HG02938 (cell line): Measurements from ENCODE around the gene PLPPR1.
"Not testable (repeated sequence)": the region's sequence is repeated elsewhere in the genome, so short reads cannot be mapped to it uniquely, and the experiment has no call there.

Source experiments
- ATAC-seq: cut with Tn5 transposase; IDR thresholded peaks from one replicate; pipeline ENCODE4 v1.9.1; 2021; ENCODE audit warnings: mild to moderate bottlenecking, moderate library complexity; ENCODE audit not compliant: unreplicated experiment

The PLPPR1 gene

GRCh38 chr9:101274971-101275768 lies 246.6 kb downstream of the PLPPR1 start:
- ATAC-seq, result no peak

GRCh38 chr9:101275769-101276250 lies 247.3 kb downstream of the PLPPR1 start:
- ATAC-seq, result no peak

GRCh38 chr9:101291043-101291442 lies 262.5 kb downstream of the PLPPR1 start:
- not testable (repeated sequence) for ATAC-seq

- ATAC-seq, result no peak
Observed at GRCh38 chr9:101299901-101300300, 271.4 kb downstream of the PLPPR1 start.

GRCh38 chr9:101307051-101307450 lies 278.5 kb downstream of the PLPPR1 start:
- ATAC-seq, result no peak

- ATAC-seq, result no peak
Observed at GRCh38 chr9:101307524-101308213, 279.1 kb downstream of the PLPPR1 start.

GRCh38 chr9:101309139-101309538 lies 280.6 kb downstream of the PLPPR1 start:
- ATAC-seq, result no peak

GRCh38 chr9:101311191-101311590 lies 282.7 kb downstream of the PLPPR1 start:
- no peak for ATAC-seq

GRCh38 chr9:101311758-101312420 lies 283.4 kb downstream of the PLPPR1 start:
- peak; percentile 94 for ATAC-seq

- no peak for ATAC-seq
Observed at GRCh38 chr9:101312661-101313060, 284.1 kb downstream of the PLPPR1 start.

- no peak for ATAC-seq
Observed at GRCh38 chr9:101315112-101315450, 286.6 kb downstream of the PLPPR1 start.

- no peak for ATAC-seq
Observed at GRCh38 chr9:101317735-101318134, 289.2 kb downstream of the PLPPR1 start.

- no peak for ATAC-seq
Observed at GRCh38 chr9:101323129-101323528, 294.6 kb downstream of the PLPPR1 start.

GRCh38 chr9:101324245-101324804 lies 295.8 kb downstream of the PLPPR1 start:
- ATAC-seq, result no peak

GRCh38 chr9:101325053-101325452 lies 296.5 kb downstream of the PLPPR1 start:
- no peak for ATAC-seq

- no peak for ATAC-seq
Observed at GRCh38 chr9:101326035-101326434, 297.5 kb downstream of the PLPPR1 start.

- no peak for ATAC-seq
Observed at GRCh38 chr9:101326501-101326900, 298.0 kb downstream of the PLPPR1 start.

- ATAC-seq, result not testable (repeated sequence)
Observed at GRCh38 chr9:101327422-101327909, 298.9 kb downstream of the PLPPR1 start.

GRCh38 chr9:101332362-101332761 lies 303.8 kb downstream of the PLPPR1 start:
- ATAC-seq, result no peak

GRCh38 chr9:101333490-101333889 lies 305.0 kb downstream of the PLPPR1 start:
- ATAC-seq, result no peak
